IMR-90 (cell line): ENCODE data around the gene PEX5L. TPM values are rescaled to one million over a fixed set of nuclear protein-coding genes. Genes with fewer than 3 reads are reported as not detected.

Experiments used
- ATAC-seq: fragments of 200-7000 bp; cut with Tn5 transposase; 2 replicates; pipeline ENCODE4 v1.9.1; 2020; ENCODE audit warnings: low read depth, mild to moderate bottlenecking, moderate library complexity
- BruUV-seq: library from RNA; stranded (reverse); fragments of 400-500 nt; replicated peaks from 2 replicates; lab custom pipeline; 2021; lab: Mats Ljungman, UMichigan
- CTCF ChIA-PET: fragments of 300-600 bp; formaldehyde crosslinking; extraction: SDS; loops from one replicate; lab custom pipeline; 2021; ENCODE audit warnings: antibody characterized with exemption; lab: Yijun Ruan, JAX
- POLR2A ChIA-PET: fragments of 300-600 bp; sonication (Branson Sonifier 250); formaldehyde crosslinking; loops from one replicate; lab custom pipeline; 2022; ENCODE audit warnings: antibody characterized with exemption; ENCODE audit not compliant: unreplicated experiment; lab: Charles Lee
- DNase-seq: peaks from one replicate; pipeline ENCODE4 v3.0.0; 2013
- H2AFZ ChIP-seq: replicated peaks from 2 replicates; pipeline ENCODE3; 2013; ENCODE audit warnings: low read length, mild to moderate bottlenecking; ENCODE audit not compliant: poor library complexity
- H2AK5ac ChIP-seq: 2 replicates; pipeline ENCODE4 v1.6.1; 2013; ENCODE audit warnings: low read depth, low read length, inconsistent platforms
- H2AK9ac ChIP-seq: replicated peaks from 2 replicates; pipeline ENCODE3; 2013; ENCODE audit warnings: mild to moderate bottlenecking, low read depth, low read length, moderate library complexity; ENCODE audit not compliant: poor library complexity
- H2BK120ac ChIP-seq: 2 replicates; pipeline ENCODE4 v1.6.1; 2013; ENCODE audit warnings: low read depth, low read length, inconsistent platforms
- H2BK15ac ChIP-seq: 3 replicates; pipeline ENCODE4 v1.6.1; 2013; ENCODE audit warnings: low read depth, low read length, inconsistent platforms
- H2BK20ac ChIP-seq: 2 replicates; pipeline ENCODE4 v1.6.1; 2013; ENCODE audit warnings: low read depth, mild to moderate bottlenecking, inconsistent platforms, low read length, moderate library complexity
- H2BK5ac ChIP-seq: 2 replicates; pipeline ENCODE4 v1.6.1; 2013; ENCODE audit warnings: mild to moderate bottlenecking, low read depth, low read length, inconsistent platforms; ENCODE audit not compliant: poor library complexity, severe bottlenecking
- H3K14ac ChIP-seq: replicated peaks from 2 replicates; pipeline ENCODE4 v1.6.1; 2013; ENCODE audit warnings: low read depth, low read length, inconsistent platforms
- H3K18ac ChIP-seq: 2 replicates; pipeline ENCODE4 v1.6.1; 2013; ENCODE audit warnings: low read depth, low read length, control low read depth
- H3K23ac ChIP-seq: 2 replicates; pipeline ENCODE4 v1.6.1; 2013; ENCODE audit warnings: low read depth, low read length, inconsistent platforms
- H3K27ac ChIP-seq: 2 replicates; pipeline ENCODE4 v1.5.1; 2013; ENCODE audit warnings: mild to moderate bottlenecking, control low read depth, low read length; ENCODE audit not compliant: insufficient read depth
- H3K27me3 ChIP-seq: 2 replicates; pipeline ENCODE4 v1.6.1; 2013; ENCODE audit warnings: low read length; ENCODE audit not compliant: control insufficient read depth, insufficient read depth
- H3K36me3 ChIP-seq: 2 replicates; pipeline ENCODE4 v1.6.1; 2013; ENCODE audit warnings: low read length, mixed read lengths; ENCODE audit not compliant: control insufficient read depth, insufficient read depth
- H3K4ac ChIP-seq: 2 replicates; pipeline ENCODE4 v1.6.1; 2013; ENCODE audit warnings: low read depth, low read length, inconsistent platforms
- H3K4me1 ChIP-seq: 2 replicates; pipeline ENCODE4 v1.6.1; 2013; ENCODE audit warnings: low read length, mixed read lengths; ENCODE audit not compliant: control insufficient read depth, insufficient read depth
- H3K4me2 ChIP-seq: 2 replicates; pipeline ENCODE4 v1.6.1; 2013; ENCODE audit warnings: low read depth, mild to moderate bottlenecking, control low read depth, low read length, moderate library complexity
- H3K4me3 ChIP-seq: 2 replicates; pipeline ENCODE4 v1.5.1; 2013; ENCODE audit warnings: low read depth, mild to moderate bottlenecking, control low read depth, low read length, moderate library complexity; ENCODE audit not compliant: insufficient read depth
- H3K56ac ChIP-seq: 2 replicates; pipeline ENCODE4 v1.6.1; 2013; ENCODE audit warnings: low read length, inconsistent platforms; ENCODE audit not compliant: insufficient read depth; ENCODE audit errors: extremely low read depth
- H3K79me1 ChIP-seq, 2 experiments: 2 replicates each; pipeline ENCODE4 v1.6.1; 2013; ENCODE audit warnings: low read length in 2 of 2, inconsistent platforms in 1 of 2, low read depth in 1 of 2
- H3K9ac ChIP-seq: 2 replicates; pipeline ENCODE4 v1.6.1; 2013; ENCODE audit warnings: low read depth, low read length, control low read depth
- H3K9me1 ChIP-seq: 2 replicates; pipeline ENCODE4 v1.6.1; 2013; ENCODE audit warnings: low read length, inconsistent platforms; ENCODE audit not compliant: insufficient read depth
- H3K9me3 ChIP-seq: 2 replicates; pipeline ENCODE4 v1.6.1; 2013; ENCODE audit warnings: low read length; ENCODE audit not compliant: control insufficient read depth, insufficient read depth
- H4K20me1 ChIP-seq: 2 replicates; pipeline ENCODE4 v1.6.1; 2013; ENCODE audit warnings: low read length, inconsistent platforms; ENCODE audit not compliant: insufficient read depth
- H4K5ac ChIP-seq: 2 replicates; pipeline ENCODE4 v1.6.1; 2013; ENCODE audit warnings: mild to moderate bottlenecking, low read depth, low read length, control low read depth
- H4K8ac ChIP-seq, 2 experiments: 2 replicates each; pipeline ENCODE4 v1.6.1; 2013; ENCODE audit warnings: low read depth in 2 of 2, low read length in 2 of 2, control low read depth in 1 of 2, inconsistent platforms in 1 of 2
- H4K91ac ChIP-seq: 2 replicates; pipeline ENCODE4 v1.6.1; 2013; ENCODE audit warnings: low read depth, low read length, inconsistent platforms; ENCODE audit not compliant: insufficient read depth
- BHLHE40 ChIP-seq: fragments of 150-350 bp; IDR thresholded peaks from 2 replicates; pipeline ENCODE4 v1.6.1; 2016; ENCODE audit warnings: mild to moderate bottlenecking, low read depth, low read length
- CEBPB ChIP-seq: IDR thresholded peaks from 2 replicates; pipeline ENCODE4 v1.6.1; 2012; ENCODE audit warnings: low read depth, low read length, improper control_type of control experiment
- CHD1 ChIP-seq: IDR thresholded peaks from 2 replicates; pipeline ENCODE4 v1.6.1; 2012; ENCODE audit warnings: low read depth, low read length, improper control_type of control experiment
- CTCF ChIP-seq: conservative IDR thresholded peaks from 2 replicates; pipeline ENCODE4 v1.5.1; 2012; ENCODE audit warnings: mild to moderate bottlenecking, low read depth, low read length, improper control_type of control experiment
- ELK1 ChIP-seq: fragments of 150-350 bp; IDR thresholded peaks from 2 replicates; pipeline ENCODE4 v1.6.1; 2016; ENCODE audit warnings: low read depth, mild to moderate bottlenecking, low read length, moderate library complexity, borderline replicate concordance
- FOS ChIP-seq: fragments of 150-350 bp; IDR thresholded peaks from 2 replicates; pipeline ENCODE4 v1.6.1; 2016; ENCODE audit warnings: low read depth, low read length
- MAFK ChIP-seq: IDR thresholded peaks from 2 replicates; pipeline ENCODE4 v1.6.1; 2012; ENCODE audit warnings: low read depth, low read length, improper control_type of control experiment
- MAZ ChIP-seq: IDR thresholded peaks from 2 replicates; pipeline ENCODE4 v1.6.1; 2012; ENCODE audit warnings: low read depth, mild to moderate bottlenecking, low read length, improper control_type of control experiment, moderate library complexity, borderline replicate concordance
- MXI1 ChIP-seq: IDR thresholded peaks from 2 replicates; pipeline ENCODE4 v1.6.1; 2012; ENCODE audit warnings: low read depth, mild to moderate bottlenecking, low read length, moderate library complexity, borderline replicate concordance
- NFE2L2 ChIP-seq: fragments of 150-350 bp; IDR thresholded peaks from 2 replicates; pipeline ENCODE4 v1.6.1; 2016; ENCODE audit warnings: low read depth, mild to moderate bottlenecking, low read length
- POLR2A ChIP-seq: IDR thresholded peaks from 2 replicates; pipeline ENCODE4 v1.6.1; 2012; ENCODE audit warnings: mild to moderate bottlenecking, low read depth, low read length
- RAD21 ChIP-seq: IDR thresholded peaks from 2 replicates; pipeline ENCODE4 v1.6.1; 2012; ENCODE audit warnings: low read length, improper control_type of control experiment
- RCOR1 ChIP-seq: IDR thresholded peaks from 2 replicates; pipeline ENCODE4 v1.6.1; 2012; ENCODE audit warnings: mild to moderate bottlenecking, low read length, improper control_type of control experiment; ENCODE audit not compliant: insufficient replicate concordance
- RFX5 ChIP-seq: IDR thresholded peaks from 2 replicates; pipeline ENCODE4 v1.8.0; 2012; ENCODE audit warnings: low read depth, mild to moderate bottlenecking, low read length, moderate library complexity
- SMC3 ChIP-seq: fragments of 150-350 bp; IDR thresholded peaks from 2 replicates; pipeline ENCODE4 v1.6.1; 2016; ENCODE audit warnings: low read depth, mild to moderate bottlenecking, antibody characterized with exemption, low read length, moderate library complexity
- USF2 ChIP-seq: fragments of 150-350 bp; IDR thresholded peaks from 2 replicates; pipeline ENCODE4 v1.6.1; 2017; ENCODE audit warnings: mild to moderate bottlenecking, antibody characterized with exemption, low read length, low read depth
- whole genome bisulfite sequencing, 2 experiments: methylation state at CpG; one replicate each; pipeline versions ENCODE4 v1.1.5 to v1.1.7; 2013; ENCODE audit warnings: missing lambda C conversion rate in 2 of 2; ENCODE audit not compliant: insufficient read length in 1 of 2; ENCODE audit errors: extremely low coverage in 2 of 2; 5-methylcytosine and 5-hydroxymethylcytosine counted together
- dilution Hi-C: fragments of 300-500 bp; cut with HindIII; formaldehyde crosslinking; loops from one replicate; pipeline ENCODE4 v1.14.3; 2018; ENCODE audit warnings: low sequenced_read_pairs; ENCODE audit not compliant: unreplicated experiment
- in situ Hi-C: fragments of 300-500 bp; cut with MboI; formaldehyde crosslinking; loops from 3 replicates; pipeline ENCODE4 v1.14.3; 2019; ENCODE audit warnings: low sequenced_read_pairs, inconsistent platforms, mixed read lengths
- intact Hi-C: fragments of 100-400 bp; cut with micrococcal nuclease; formaldehyde crosslinking; loops from 2 replicates; pipeline ENCODE4 v1.10.0; 2022
- polyA plus RNA-seq, 3 experiments: library from polyadenylated mRNA; depleted of rRNA; stranded (reverse); fragments of >200 nt; gene quantifications; 2 replicates each; pipeline ENCODE4 v1.2.3, GENCODE V29; 2012; ENCODE audit warnings: low replicate concordance in 1 of 3
- total RNA-seq: library from RNA; depleted of rRNA; stranded (reverse); fragments of >200 nt; gene quantifications from 2 replicates; pipeline ENCODE4 v1.2.3, GENCODE V29; 2012

The PEX5L gene
- total and polyA plus RNA-seq, 2 of the 4 experiments (the other 2 are of a cell fraction), result not detected

- no peak overlapping the region for H3K18ac ChIP-seq
- H3K27me3 ChIP-seq, result no peaks in the 10 kb centered on the region
- no CpG with 5 or more reads among the region's 1 CpG for WGBS, 2 experiments
- in situ Hi-C loops (no loop called here), dilution Hi-C loops (no loop called here), intact Hi-C loops (loop anchor here (5.0 kb wide), 1 partner anchor 165 kb away; no protein-coding TSS in a partner anchor)
- no peak for TF ChIP-seq FOS
- no peak for TF ChIP-seq CEBPB
- TF ChIP-seq RCOR1, result no peak
- no peak for TF ChIP-seq CHD1
- no peak for TF ChIP-seq ELK1
- TF ChIP-seq RAD21, result no peak
- no peak for TF ChIP-seq MAFK
- no peak for TF ChIP-seq MAZ
- TF ChIP-seq SMC3, result no peak
- no peak for TF ChIP-seq MXI1
- TF ChIP-seq NFE2L2, result no peak
- TF ChIP-seq RFX5, result no peak
- TF ChIP-seq CTCF, result no peak
- no peak for TF ChIP-seq USF2
- TF ChIP-seq POLR2A, result no peak
- no peak for TF ChIP-seq BHLHE40
- H3K9ac ChIP-seq, result no peak overlapping the region
- ChIA-PET CTCF (no interaction called here), POLR2A (no interaction called here)
- no peak overlapping the region for H2BK5ac ChIP-seq
- H3K9me3 ChIP-seq, result no peaks in the 10 kb centered on the region
- H3K36me3 ChIP-seq, result no peaks in the 10 kb centered on the region
- no peak overlapping the region for H2AFZ ChIP-seq
- H3K14ac ChIP-seq, result no peak overlapping the region
- no peaks in the 10 kb centered on the region for H3K9me1 ChIP-seq
- no peaks in the 10 kb centered on the region for H3K4me1 ChIP-seq
- no peak overlapping the region for H3K4me2 ChIP-seq
- no peak overlapping the region for H2AK9ac ChIP-seq
- no peak for ATAC-seq
- no peak overlapping the region for H3K27ac ChIP-seq
- no peak overlapping the region for H4K91ac ChIP-seq
- no peak overlapping the region for H3K56ac ChIP-seq
- no peak overlapping the region for H2BK120ac ChIP-seq
- H3K23ac ChIP-seq, result no peak overlapping the region
- H3K79me1 ChIP-seq, result no peaks in the 10 kb centered on the region
- H4K5ac ChIP-seq, result no peak overlapping the region
- no peak overlapping the region for H3K4ac ChIP-seq
- BruUV-seq, result no TSS peak
- no peak for DNase-seq
- H2BK15ac ChIP-seq, result no peak overlapping the region
- no peak overlapping the region for H4K8ac ChIP-seq
- H2AK5ac ChIP-seq, result no peak overlapping the region
- H2BK20ac ChIP-seq, result no peak overlapping the region
- H3K4me3 ChIP-seq, result no peak overlapping the region
- no peaks in the 10 kb centered on the region for H4K20me1 ChIP-seq
Measured at GRCh38 chr3:179932674-179933073, 104.1 kb downstream of the PEX5L start.
